Stimulated activated naive CD8-positive, alpha-beta T cell treated with anti-CD3 and anti-CD28 coated beads, Interleukin-15, amount 100 ng/mL, for 72 hours (primary cell): Measurements from ENCODE around the gene ZNF777.

ENCODE experiments used
- ATAC-seq: fragments of 150-1000 bp; cut with Tn5 transposase; 2 replicates; pipeline ENCODE4 v1.10.0; 2021; ENCODE audit warnings: mild to moderate bottlenecking, moderate library complexity
- DNase-seq, 2 donors: peaks; one replicate each; pipeline ENCODE4 v3.0.0; 2021 to 2022
- H3K27ac Mint-ChIP-seq, 2 donors: one replicate each; pipeline ENCODE4 v1.8.0; 2022; ENCODE audit warnings: mild to moderate bottlenecking in 2 of 2, mixed read lengths in 2 of 2, moderate library complexity in 2 of 2
- H3K27me3 Mint-ChIP-seq: one replicate; pipeline ENCODE4 v1.8.0; 2022; ENCODE audit warnings: mixed read lengths
- H3K4me1 Mint-ChIP-seq: one replicate; pipeline ENCODE4 v1.8.0; 2022; ENCODE audit warnings: mild to moderate bottlenecking, mixed read lengths
- H3K4me3 Mint-ChIP-seq, 2 donors: one replicate each; pipeline ENCODE4 v1.8.0; 2022; ENCODE audit warnings: mild to moderate bottlenecking in 2 of 2, mixed read lengths in 2 of 2, moderate library complexity in 1 of 2
- H3K9me3 Mint-ChIP-seq, 2 donors: one replicate each; pipeline ENCODE4 v1.8.0; 2022; ENCODE audit warnings: mixed read lengths in 2 of 2

The ZNF777 gene

GRCh38 chr7:149490083-149490760 is 29.4 kb upstream of the ZNF777 start:
- H3K4me3 Mint-ChIP-seq, result no peak overlapping the region
- H3K27ac Mint-ChIP-seq, result peak overlapping the region; percentile 43 to 59
- no peaks in the 10 kb centered on the region for H3K9me3 Mint-ChIP-seq
- peaks cover 21% of the 10 kb centered on the region for H3K4me1 Mint-ChIP-seq
- no peak for DNase-seq
- no peak for ATAC-seq
- H3K27me3 Mint-ChIP-seq, result no peaks in the 10 kb centered on the region

- H3K27ac Mint-ChIP-seq, result peak overlapping the region; percentile 23 to 59
- no peaks in the 10 kb centered on the region for H3K9me3 Mint-ChIP-seq
- no peak overlapping the region for H3K4me3 Mint-ChIP-seq
- DNase-seq, result no peak
- ATAC-seq, result peak; percentile 56
- no peaks in the 10 kb centered on the region for H3K27me3 Mint-ChIP-seq
- H3K4me1 Mint-ChIP-seq, result peaks cover 14% of the 10 kb centered on the region
Observed at GRCh38 chr7:149489391-149490024, 28.6 kb upstream of the ZNF777 start.

- Mint-ChIP-seq H3K27me3 (no peaks in the 10 kb centered on the region), H3K4me3 (no peak overlapping the region), H3K4me1 (no peaks in the 10 kb centered on the region), H3K27ac (no peak overlapping the region), H3K9me3 (peaks cover 9 to 10% of the 10 kb centered on the region in 2 donors)
- ATAC-seq, result no peak
- no peak for DNase-seq
Observed at GRCh38 chr7:149479568-149479967, 18.7 kb upstream of the ZNF777 start.

- Mint-ChIP-seq H3K27me3 (no peaks in the 10 kb centered on the region), H3K4me3 (no peak overlapping the region), H3K4me1 (no peaks in the 10 kb centered on the region), H3K9me3 (peaks cover 9 to 10% of the 10 kb centered on the region in 2 donors), H3K27ac (no peak overlapping the region)
- ATAC-seq (no peak), DNase-seq (no peak)
Observed at GRCh38 chr7:149478754-149479153, 17.9 kb upstream of the ZNF777 start.

GRCh38 chr7:149477494-149478443 is 16.9 kb upstream of the ZNF777 start:
- Mint-ChIP-seq H3K4me1 (no peaks in the 10 kb centered on the region), H3K9me3 (peaks cover 9 to 10% of the 10 kb centered on the region in 2 donors), H3K4me3 (no peak overlapping the region), H3K27me3 (no peaks in the 10 kb centered on the region), H3K27ac (peak overlapping the region in 1 of 2 donors; percentile 86)
- ATAC-seq, result no peak
- no peak for DNase-seq

GRCh38 chr7:149476791-149477190 is 15.9 kb upstream of the ZNF777 start:
- Mint-ChIP-seq H3K9me3 (peaks cover 9 to 10% of the 10 kb centered on the region in 2 donors), H3K4me3 (no peak overlapping the region), H3K27me3 (no peaks in the 10 kb centered on the region), H3K4me1 (no peaks in the 10 kb centered on the region), H3K27ac (no peak overlapping the region)
- ATAC-seq (no peak), DNase-seq (no peak)

GRCh38 chr7:149475121-149476045 is 14.5 kb upstream of the ZNF777 start:
- H3K9me3 Mint-ChIP-seq, result peaks cover 9 to 19% of the 10 kb centered on the region in 2 donors
- no peak overlapping the region for H3K4me3 Mint-ChIP-seq
- no peaks in the 10 kb centered on the region for H3K27me3 Mint-ChIP-seq
- DNase-seq, result no peak
- peak overlapping the region in 1 of 2 donors; percentile 19 for H3K27ac Mint-ChIP-seq
- peak; percentile 18 for ATAC-seq
- no peaks in the 10 kb centered on the region for H3K4me1 Mint-ChIP-seq

GRCh38 chr7:149474309-149475120 is 13.7 kb upstream of the ZNF777 start:
- Mint-ChIP-seq H3K27ac (no peak overlapping the region), H3K4me3 (no peak overlapping the region), H3K9me3 (peaks cover 9 to 19% of the 10 kb centered on the region in 2 donors), H3K27me3 (no peaks in the 10 kb centered on the region), H3K4me1 (no peaks in the 10 kb centered on the region)
- ATAC-seq, result peak; percentile 66
- DNase-seq, result no peak

- ATAC-seq (no peak), DNase-seq (no peak)
- Mint-ChIP-seq H3K4me3 (no peak overlapping the region), H3K27ac (no peak overlapping the region), H3K9me3 (peaks cover 0 to 9% of the 10 kb centered on the region in 2 donors), H3K4me1 (no peaks in the 10 kb centered on the region), H3K27me3 (no peaks in the 10 kb centered on the region)
Observed at GRCh38 chr7:149473251-149473650, 12.4 kb upstream of the ZNF777 start.

- peaks cover 2 to 9% of the 10 kb centered on the region in 2 donors for H3K9me3 Mint-ChIP-seq
- H3K27me3 Mint-ChIP-seq, result peaks cover 6% of the 10 kb centered on the region
- no peak overlapping the region for H3K4me3 Mint-ChIP-seq
- no peak overlapping the region for H3K27ac Mint-ChIP-seq
- H3K4me1 Mint-ChIP-seq, result no peaks in the 10 kb centered on the region
- ATAC-seq (no peak), DNase-seq (no peak)
Observed at GRCh38 chr7:149471289-149471953, 10.6 kb upstream of the ZNF777 start.

GRCh38 chr7:149469806-149470205 is 8.9 kb upstream of the ZNF777 start:
- ATAC-seq (no peak), DNase-seq (no peak)
- Mint-ChIP-seq H3K9me3 (peaks cover 7 to 9% of the 10 kb centered on the region in 2 donors), H3K4me1 (no peaks in the 10 kb centered on the region), H3K27me3 (peaks cover 13% of the 10 kb centered on the region), H3K4me3 (no peak overlapping the region), H3K27ac (no peak overlapping the region)

GRCh38 chr7:149468208-149468607 is 7.3 kb upstream of the ZNF777 start:
- peaks cover 21% of the 10 kb centered on the region for H3K27me3 Mint-ChIP-seq
- no peak overlapping the region for H3K4me3 Mint-ChIP-seq
- no peaks in the 10 kb centered on the region for H3K4me1 Mint-ChIP-seq
- ATAC-seq (no peak), DNase-seq (no peak)
- peaks cover 7 to 9% of the 10 kb centered on the region in 2 donors for H3K9me3 Mint-ChIP-seq
- no peak overlapping the region for H3K27ac Mint-ChIP-seq

- ATAC-seq, result no peak
- no peak for DNase-seq
- Mint-ChIP-seq H3K9me3 (peaks cover 7 to 9% of the 10 kb centered on the region in 2 donors), H3K4me1 (peaks cover 2% of the 10 kb centered on the region), H3K27ac (no peak overlapping the region), H3K4me3 (no peak overlapping the region), H3K27me3 (peaks cover 25% of the 10 kb centered on the region)
Observed at GRCh38 chr7:149467321-149467859, 6.5 kb upstream of the ZNF777 start.
